SU-DHL-6 (cell line): ENCODE data around the gene AGO1.

Experiments
- H2AFZ ChIP-seq: fragments of 200-600 bp; sonication (generic); 2 replicates; pipeline ENCODE4 v1.6.1; 2014; ENCODE audit warnings: low read depth, mild to moderate bottlenecking, moderate library complexity, mixed read lengths, antibody characterized with exemption, low read length; ENCODE audit not compliant: severe bottlenecking
- H3F3A ChIP-seq: fragments of 200-600 bp; shearing (Covaris generic); 2 replicates; pipeline ENCODE4 v1.6.0; 2016; ENCODE audit warnings: antibody characterized with exemption, mild to moderate bottlenecking; ENCODE audit not compliant: insufficient read depth
- H3K27ac ChIP-seq: fragments of 200-600 bp; sonication (generic); 2 replicates; pipeline ENCODE4 v1.5.1; 2016; ENCODE audit warnings: low read depth, mild to moderate bottlenecking, low read length, moderate library complexity, mixed read lengths
- H3K27me3 ChIP-seq: fragments of 200-600 bp; sonication (generic), shearing (Covaris generic); 2 replicates; pipeline ENCODE4 v1.6.0; 2014; ENCODE audit warnings: mild to moderate bottlenecking, low read length
- H3K36me3 ChIP-seq: fragments of 200-600 bp; sonication (generic); 2 replicates; pipeline ENCODE4 v1.6.1; 2014; ENCODE audit warnings: mild to moderate bottlenecking, low read length, mixed read lengths
- H3K4me2 ChIP-seq: fragments of 300-600, 200-600 bp; shearing (Covaris generic), sonication (generic); 2 replicates; pipeline ENCODE4 v1.6.0; 2014; ENCODE audit warnings: low read length, low read depth, mild to moderate bottlenecking; ENCODE audit not compliant: poor library complexity, severe bottlenecking
- H3K4me3 ChIP-seq: fragments of 200-600 bp; sonication (generic); 2 replicates; pipeline ENCODE4 v1.5.1; 2014; ENCODE audit warnings: antibody characterized with exemption, low read length, mild to moderate bottlenecking, mixed read lengths; ENCODE audit not compliant: insufficient read depth, poor library complexity, severe bottlenecking
- H3K79me2 ChIP-seq: fragments of 200-600 bp; sonication (generic); 2 replicates; pipeline ENCODE4 v1.6.1; 2014; ENCODE audit warnings: mild to moderate bottlenecking, low read length, moderate library complexity; ENCODE audit not compliant: insufficient read depth
- H3K9ac ChIP-seq: fragments of 200-600 bp; sonication (generic); 2 replicates; pipeline ENCODE4 v1.7.0; 2014; ENCODE audit warnings: mild to moderate bottlenecking, low read length
- H3K9me2 ChIP-seq: fragments of 200-600 bp; sonication (generic); replicated peaks from 2 replicates; pipeline ENCODE4 v1.6.1; 2014; ENCODE audit warnings: low read length; ENCODE audit not compliant: insufficient read depth
- H3K9me3 ChIP-seq: fragments of 200-600 bp; sonication (generic); 2 replicates; pipeline ENCODE4 v1.6.1; 2014; ENCODE audit warnings: low read length, mixed read lengths; ENCODE audit not compliant: insufficient read depth
- H4K20me1 ChIP-seq: fragments of 200-600 bp; sonication (generic); 2 replicates; pipeline ENCODE4 v1.6.1; 2014; ENCODE audit warnings: low read depth, mild to moderate bottlenecking, antibody characterized with exemption, low read length, moderate library complexity, mixed read lengths
- CTCF ChIP-seq: fragments of 200-600 bp; sonication (generic); IDR thresholded peaks from one replicate; pipeline ENCODE4 v1.5.1; 2017; ENCODE audit warnings: antibody characterized with exemption, mild to moderate bottlenecking, low read length, moderate library complexity; ENCODE audit not compliant: insufficient read depth, poor library complexity, severe bottlenecking
- EZH2phosphoT487 ChIP-seq: fragments of 200-600 bp; sonication (generic), shearing (Covaris generic); conservative IDR thresholded peaks from 2 replicates; pipeline ENCODE4 v1.6.1; 2018; ENCODE audit warnings: mild to moderate bottlenecking, antibody characterized with exemption, low read length, moderate library complexity, mixed read lengths

AGO1 gene

GRCh38 chr1:35936838-35937237 lies 53.8 kb downstream of the AGO1 start:
- TF ChIP-seq CTCF = no peak
- no peak for TF ChIP-seq EZH2phosphoT487
- peaks cover 13% of the 10 kb centered on the region for H4K20me1 ChIP-seq
- H3K36me3 ChIP-seq = no peaks in the 10 kb centered on the region
- H3K9ac ChIP-seq = no peak overlapping the region
- H2AFZ ChIP-seq = no peak overlapping the region
- H3K27ac ChIP-seq = no peak overlapping the region
- peaks cover 100% of the 10 kb centered on the region for H3K79me2 ChIP-seq
- H3K4me2 ChIP-seq = no peak overlapping the region
- no peaks in the 10 kb centered on the region for H3K27me3 ChIP-seq
- H3K9me2 ChIP-seq = no peaks in the 10 kb centered on the region
- no peaks in the 10 kb centered on the region for H3K9me3 ChIP-seq
- H3K4me3 ChIP-seq = no peak overlapping the region
- peaks cover 17% of the 10 kb centered on the region; the same call in 1 of the 2 replicates for H3F3A ChIP-seq

GRCh38 chr1:35939484-35939883 lies 56.5 kb downstream of the AGO1 start:
- H3K4me3 ChIP-seq = no peak overlapping the region
- H3K27ac ChIP-seq = no peak overlapping the region
- TF ChIP-seq CTCF = no peak
- no peaks in the 10 kb centered on the region; the same call in 1 of the 2 replicates for H3F3A ChIP-seq
- H3K79me2 ChIP-seq = peaks cover 100% of the 10 kb centered on the region
- H3K4me2 ChIP-seq = no peak overlapping the region
- H4K20me1 ChIP-seq = 0 out of 2 replicates have a peak, but pooled peaks cover 6% of the 10 kb centered on the region
- no peak overlapping the region for H3K9ac ChIP-seq
- H2AFZ ChIP-seq = no peak overlapping the region
- no peaks in the 10 kb centered on the region for H3K9me3 ChIP-seq
- no peaks in the 10 kb centered on the region for H3K27me3 ChIP-seq
- H3K9me2 ChIP-seq = no peaks in the 10 kb centered on the region
- no peaks in the 10 kb centered on the region for H3K36me3 ChIP-seq

GRCh38 chr1:35945327-35945726 lies 62.3 kb downstream of the AGO1 start:
- no peaks in the 10 kb centered on the region for H3K9me2 ChIP-seq
- no peak overlapping the region for H2AFZ ChIP-seq
- H4K20me1 ChIP-seq = no peaks in the 10 kb centered on the region
- peaks cover 82% of the 10 kb centered on the region for H3K79me2 ChIP-seq
- H3K27ac ChIP-seq = no peak overlapping the region
- no peak for TF ChIP-seq EZH2phosphoT487
- TF ChIP-seq CTCF = no peak
- H3F3A ChIP-seq = peaks cover 2% of the 10 kb centered on the region; the same call in 1 of the 2 replicates
- H3K27me3 ChIP-seq = no peaks in the 10 kb centered on the region
- no peaks in the 10 kb centered on the region for H3K9me3 ChIP-seq
- no peak overlapping the region for H3K4me3 ChIP-seq
- no peaks in the 10 kb centered on the region for H3K36me3 ChIP-seq
- H3K4me2 ChIP-seq = no peak overlapping the region
- H3K9ac ChIP-seq = no peak overlapping the region
